K562 (cell line): ENCODE results near the gene STAB1. TPM values are rescaled to one million over a fixed set of nuclear protein-coding genes. Genes with fewer than 3 reads are reported as not detected.

Source experiments
- ATAC-seq: fragments of 200-7000 bp; cut with Tn5 transposase; 3 replicates; pipeline ENCODE4 v1.9.1; 2020; ENCODE audit warnings: moderate library complexity
- BruUV-seq: library from RNA; stranded (reverse); fragments of 400-500 nt; replicated peaks from 2 replicates; lab custom pipeline; 2021; lab: Mats Ljungman, UMichigan
- CTCF ChIA-PET: fragments of 300-600 bp; formaldehyde crosslinking; extraction: SDS; loops from one replicate; lab custom pipeline; 2021; ENCODE audit warnings: low intra/inter-chr PET ratio; lab: Yijun Ruan, JAX
- POLR2A ChIA-PET: fragments of 300-600, 350-650 bp; sonication (Branson Sonifier 250); formaldehyde crosslinking; extraction: SDS; loops from one replicate; lab custom pipeline; 2021; ENCODE audit warnings: antibody characterized with exemption, inconsistent platforms; lab: Yijun Ruan, JAX
- DNase-seq, 4 experiments: peaks; one replicate each; pipeline versions ENCODE4 v3.0.0 to v3.0.0-alpha.2; 2011 to 2018; ENCODE audit warnings: low spot score in 3 of 4, mixed read lengths in 3 of 4; ENCODE audit errors: extremely low read depth in 1 of 4
- FAIRE-seq: peaks from 2 replicates; lab custom pipeline; 2011; peaks lifted over from hg19 to GRCh38; lab: Jason Lieb, UNC
- H2AFZ ChIP-seq: 2 replicates; pipeline ENCODE4 v1.6.0; 2011; ENCODE audit warnings: low read depth, low read length, control low read depth, inconsistent platforms
- H3K27ac ChIP-seq: fragments of 200-600 bp; 3 replicates; pipeline ENCODE4 v1.8.0; 2011; ENCODE audit warnings: low read depth, mild to moderate bottlenecking, control low read depth, inconsistent platforms, low read length, moderate library complexity, mixed read lengths; ENCODE audit errors: extremely low read depth
- H3K27me3 ChIP-seq, 2 experiments: fragments of 300-600 bp in 1 of 2; 2 replicates in 1 of 2; 3 replicates in 1 of 2; pipeline versions ENCODE4 v1.6.0 to v1.8.0; 2011; ENCODE audit warnings: inconsistent platforms in 2 of 2, low read length in 2 of 2, mild to moderate bottlenecking in 1 of 2, mixed read lengths in 1 of 2, moderate library complexity in 1 of 2; ENCODE audit not compliant: control insufficient read depth in 2 of 2, insufficient read depth in 2 of 2
- H3K36me3 ChIP-seq: fragments of 300-600 bp; 3 replicates; pipeline ENCODE4 v1.8.0; 2011; ENCODE audit warnings: mild to moderate bottlenecking, low read length, inconsistent platforms; ENCODE audit not compliant: control insufficient read depth, insufficient read depth
- H3K4me1 ChIP-seq, 2 experiments: fragments of 200-600 bp in 1 of 2; replicated peaks in 1 of 2; 2 replicates in 1 of 2; 3 replicates in 1 of 2; pipeline versions ENCODE4 v1.5.1 to v1.8.0; 2011; ENCODE audit warnings: inconsistent platforms in 2 of 2, low read length in 2 of 2, mild to moderate bottlenecking in 1 of 2, mixed read lengths in 1 of 2, moderate library complexity in 1 of 2; ENCODE audit not compliant: control insufficient read depth in 2 of 2, insufficient read depth in 2 of 2
- H3K4me2 ChIP-seq: 2 replicates; pipeline ENCODE4 v1.6.1; 2011; ENCODE audit warnings: low read length, control low read depth, inconsistent platforms, mixed read lengths; ENCODE audit not compliant: insufficient read depth
- H3K4me3 ChIP-seq: fragments of 200-600 bp; sonication (generic), shearing (Covaris generic); 2 replicates; pipeline ENCODE4 v1.5.1; 2016; ENCODE audit warnings: control low read depth, inconsistent platforms
- H3K79me2 ChIP-seq: fragments of 200-600 bp; 3 replicates; pipeline ENCODE4 v1.8.0; 2011; ENCODE audit warnings: low read length, inconsistent platforms; ENCODE audit not compliant: control insufficient read depth, insufficient read depth
- H3K9ac ChIP-seq, 2 experiments: 2 replicates each; pipeline versions ENCODE4 v1.6.0 to v1.6.1; 2011; ENCODE audit warnings: low read depth in 2 of 2, low read length in 2 of 2, control low read depth in 1 of 2, inconsistent platforms in 1 of 2, mild to moderate bottlenecking in 1 of 2, mixed read lengths in 1 of 2; ENCODE audit not compliant: insufficient read depth in 1 of 2
- H3K9me1 ChIP-seq: one replicate; pipeline ENCODE4 v1.6.0; 2011; ENCODE audit warnings: inconsistent platforms, mild to moderate bottlenecking, low read length, moderate library complexity; ENCODE audit not compliant: control insufficient read depth, insufficient read depth
- H3K9me3 ChIP-seq: replicated peaks from 2 replicates; pipeline ENCODE4 v1.5.1; 2011; ENCODE audit warnings: low read depth, low read length, inconsistent platforms; ENCODE audit not compliant: control insufficient read depth, insufficient read depth
- H4K20me1 ChIP-seq: replicated peaks from 2 replicates; pipeline ENCODE4 v1.6.1; 2011; ENCODE audit warnings: low read length, inconsistent platforms, mixed read lengths; ENCODE audit not compliant: control insufficient read depth, insufficient read depth
- CREBBP ChIP-seq: IDR thresholded peaks from one replicate; pipeline ENCODE4 v1.6.1; 2012; ENCODE audit warnings: low read depth, mild to moderate bottlenecking, control low read depth, inconsistent platforms, low read length
- HDAC3 ChIP-seq: fragments of 450-650 bp; IDR thresholded peaks from 2 replicates; pipeline ENCODE4 v1.6.1; 2018; ENCODE audit warnings: borderline replicate concordance, mild to moderate bottlenecking, moderate library complexity; ENCODE audit not compliant: partially characterized antibody
- NCOA2 ChIP-seq, 2 experiments: fragments of 450-650 bp; IDR thresholded peaks; 2 replicates each; pipeline ENCODE4 v1.6.1; 2018; ENCODE audit warnings: mild to moderate bottlenecking in 2 of 2, moderate library complexity in 1 of 2; ENCODE audit not compliant: partially characterized antibody in 2 of 2
- NFE2L1 ChIP-seq: fragments of 450-650 bp; IDR thresholded peaks from 2 replicates; pipeline ENCODE4 v1.6.1; 2016; ENCODE audit warnings: missing genetic modification characterization, low read depth, mild to moderate bottlenecking, missing compliant biosample characterization, moderate library complexity, borderline replicate concordance
- ZNF699 ChIP-seq: fragments of 250-450 bp; sonication (Bioruptor Pico); IDR thresholded peaks from 2 replicates; pipeline ENCODE4 v1.8.0; 2021; ENCODE audit warnings: mild to moderate bottlenecking, moderate library complexity; ENCODE audit not compliant: insufficient replicate concordance
- ZNF707 ChIP-seq: fragments of 250-450 bp; sonication (Bioruptor Pico); conservative IDR thresholded peaks from 2 replicates; pipeline ENCODE4 v1.8.0; 2022; ENCODE audit warnings: inconsistent platforms, mild to moderate bottlenecking, moderate library complexity
- WGBS: fragments of 100-300 bp; shearing (Covaris generic); methylation state at CpG from one replicate; pipeline ENCODE4 v1.1.6; 2016; ENCODE audit warnings: low coverage, mixed read lengths; ENCODE audit not compliant: insufficient coverage; ENCODE audit errors: missing lambda C conversion rate; 5-methylcytosine and 5-hydroxymethylcytosine counted together
- in situ Hi-C: fragments of 300-500 bp; cut with MboI; formaldehyde crosslinking; loops from 4 replicates; pipeline ENCODE4 v1.15.0; 2018; ENCODE audit warnings: inconsistent platforms, mixed read lengths
- intact Hi-C: fragments of 100-400 bp; cut with micrococcal nuclease; formaldehyde crosslinking; loops from 2 replicates; pipeline ENCODE4 v1.14.2; 2022
- polyA plus RNA-seq, 8 experiments: library from polyadenylated mRNA; depleted of rRNA in 4 of 8; stranded (reverse) in 5 of 8; unstranded in 3 of 8; fragments of >200 nt; fragmentation: Nextera tagmentation in 2 of 8; fragmentation: Illumina TruSeq in 1 of 8; extraction: Ambion mirVana in 2 of 8; extraction: Trizol in 1 of 8; gene quantifications; 2 replicates each; pipeline versions ENCODE4 v1.2.1 to v1.2.3, GENCODE V29; 2011 to 2014; ENCODE audit warnings: inconsistent platforms in 1 of 8, missing spikeins in 1 of 8
- total RNA-seq, 7 experiments: library from RNA; depleted of rRNA in 6 of 7; stranded (reverse); fragments of >200 nt in 6 of 7; fragmentation: Illumina TruSeq in 2 of 7; extraction: Trizol in 2 of 7; gene quantifications; 2 replicates each; pipeline versions ENCODE4 v1.2.1 to v1.2.3, GENCODE V29; 2011 to 2021; ENCODE audit warnings: low replicate concordance in 1 of 7
- TF ChIP-seq, protein P1 (sequence below): fragments of 450-650 bp; IDR thresholded peaks from 2 replicates; pipeline ENCODE4 v1.6.1; 2016; ENCODE audit warnings: antibody characterized with exemption
- TF ChIP-seq, protein P2 (sequence below), 3 experiments: fragments of 200-800 bp in 1 of 3; sonication (Bioruptor generic) in 1 of 3; sonication (generic) in 1 of 3; formaldehyde crosslinking in 1 of 3; IDR thresholded peaks; 2 replicates each; pipeline versions ENCODE4 v1.6.1 to v1.8.0; 2016 to 2022; ENCODE audit warnings: mild to moderate bottlenecking in 2 of 3, missing compliant biosample characterization in 2 of 3, missing genetic modification characterization in 2 of 3, missing genetic modification reagents in 1 of 3

STAB1 gene
- total and polyA plus RNA-seq, 9 of the 15 experiments (the other 6 are each of a cell fraction or from before 2014, with no cell fraction given): 0.20 to 3.9 (median 1.2) TPM

DNA sequence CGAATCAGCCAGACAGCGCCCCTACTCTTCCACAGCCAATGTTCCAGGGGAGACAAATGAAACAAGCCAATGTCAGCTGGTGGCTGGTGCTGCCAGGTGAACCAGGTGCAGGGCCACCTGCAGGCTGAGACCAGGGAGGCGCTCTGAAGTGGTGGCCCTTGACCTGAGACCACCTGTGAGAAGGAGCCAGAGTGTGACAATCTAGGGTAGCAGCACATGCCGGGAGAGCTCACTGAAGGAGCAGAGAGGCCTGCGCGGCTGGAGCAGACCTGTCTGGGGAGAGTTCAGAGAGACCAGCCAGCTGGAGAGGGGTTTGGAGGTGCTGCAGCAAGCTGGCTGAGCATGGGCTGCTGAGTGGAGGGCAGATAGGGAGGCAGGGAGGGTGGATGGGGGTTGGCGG, 693 bp upstream of the STAB1 start:
- H3K4me2 ChIP-seq: no peak overlapping the region
- no TSS peak for BruUV-seq
- in situ Hi-C loops: no loop called here
- no peaks in the 10 kb centered on the region for H3K9me1 ChIP-seq
- no peaks in the 10 kb centered on the region for H3K79me2 ChIP-seq
- H3K27me3 ChIP-seq: no peaks in the 10 kb centered on the region
- H4K20me1 ChIP-seq: no peaks in the 10 kb centered on the region; the same call in 1 of the 2 replicates
- 79% methylated on average over 4 of the region's 7 CpGs for WGBS
- no peak overlapping the region for H3K4me3 ChIP-seq
- FAIRE-seq (no peak), ATAC-seq (no peak), DNase-seq (no peak)
- ChIA-PET CTCF (no interaction called here), POLR2A (interaction anchor here (0.6 to 1.0 kb wide), 2 partner anchors 48 to 407 kb away, joined by 3 to 4 read pairs; no protein-coding TSS in a partner anchor)
- H3K4me1 ChIP-seq: peaks cover 5 to 39% of the 10 kb centered on the region in 2 experiments; a peak in 3 of 5 replicates
- intact Hi-C loops: no loop called here
- H3K36me3 ChIP-seq: peaks cover 31% of the 10 kb centered on the region; the same call in 2 of the 3 replicates
- no peak overlapping the region for H2AFZ ChIP-seq
- H3K9ac ChIP-seq: no peak overlapping the region; a peak in 1 of 4 replicates
- H3K27ac ChIP-seq: no peak overlapping the region
- no peaks in the 10 kb centered on the region for H3K9me3 ChIP-seq
- TF ChIP-seq NFE2L1 (no peak), HDAC3 (no peak), NCOA2 (IDR thresholded peaks at IDR 0.05; ENCODE audit: partially characterized antibody in 2 of 2) (no peak), CREBBP (no peak), ZNF699 (CRISPR knock-in tag) (no peak), ZNF707 (CRISPR knock-in tag) (no peak)
- TF ChIP-seq, protein P1, sequence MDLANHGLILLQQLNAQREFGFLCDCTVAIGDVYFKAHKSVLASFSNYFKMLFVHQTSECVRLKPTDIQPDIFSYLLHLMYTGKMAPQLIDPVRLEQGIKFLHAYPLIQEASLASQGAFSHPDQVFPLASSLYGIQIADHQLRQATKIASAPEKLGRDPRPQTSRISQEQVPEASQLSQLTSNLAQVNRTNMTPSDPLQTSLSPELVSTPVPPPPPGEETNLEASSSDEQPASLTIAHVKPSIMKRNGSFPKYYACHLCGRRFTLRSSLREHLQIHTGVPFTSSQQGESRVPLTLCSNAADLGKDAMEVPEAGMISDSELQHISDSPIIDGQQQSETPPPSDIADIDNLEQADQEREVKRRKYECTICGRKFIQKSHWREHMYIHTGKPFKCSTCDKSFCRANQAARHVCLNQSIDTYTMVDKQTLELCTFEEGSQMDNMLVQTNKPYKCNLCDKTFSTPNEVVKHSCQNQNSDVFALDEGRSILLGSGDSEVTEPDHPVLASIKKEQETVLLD: no peak
- TF ChIP-seq, protein P2, sequence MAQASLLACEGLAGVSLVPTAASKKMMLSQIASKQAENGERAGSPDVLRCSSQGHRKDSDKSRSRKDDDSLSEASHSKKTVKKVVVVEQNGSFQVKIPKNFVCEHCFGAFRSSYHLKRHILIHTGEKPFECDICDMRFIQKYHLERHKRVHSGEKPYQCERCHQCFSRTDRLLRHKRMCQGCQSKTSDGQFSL (CRISPR knock-in tag; IDR thresholded peaks at IDR 0.05): no peak
- TF ChIP-seq, protein P2 (tag; IDR thresholded peaks at IDR 0.05): no peak
